Measurements from ENCODE around the gene KIF5C. TPM values are rescaled to one million over a fixed set of nuclear protein-coding genes. Genes with fewer than 3 reads are reported as not detected.

KIF5C gene
- polyA plus RNA-seq, 1 donor (not counting 4 experiments of a cell fraction or from before 2014, with no cell fraction given) = 0.03 TPM

DNA sequence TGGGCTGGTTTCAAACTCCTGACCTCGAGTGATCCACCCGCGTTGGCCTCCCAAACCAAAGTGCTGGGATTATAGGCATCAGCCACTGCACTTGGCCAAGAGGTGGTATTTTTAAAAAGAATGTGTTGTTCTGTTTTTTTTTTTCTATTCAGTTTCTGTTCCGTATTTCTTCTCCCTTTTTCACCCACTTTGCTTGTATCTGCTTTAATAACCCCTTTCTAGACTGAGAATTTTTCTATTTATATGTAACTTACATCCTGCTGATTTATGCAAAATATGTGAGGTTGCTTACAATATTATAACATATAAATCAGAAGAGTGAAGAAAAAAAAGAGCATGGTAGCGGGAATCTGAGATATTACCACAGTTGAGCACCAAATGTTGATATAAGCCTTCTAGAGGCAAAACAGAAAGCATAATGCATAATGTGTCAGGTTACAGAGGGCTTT lies 146.3 kb downstream of the KIF5C start:
- no peak for TF ChIP-seq EZH2 (IDR thresholded peaks at IDR 0.05; ENCODE audit: low read length)
- TF ChIP-seq, protein P1, sequence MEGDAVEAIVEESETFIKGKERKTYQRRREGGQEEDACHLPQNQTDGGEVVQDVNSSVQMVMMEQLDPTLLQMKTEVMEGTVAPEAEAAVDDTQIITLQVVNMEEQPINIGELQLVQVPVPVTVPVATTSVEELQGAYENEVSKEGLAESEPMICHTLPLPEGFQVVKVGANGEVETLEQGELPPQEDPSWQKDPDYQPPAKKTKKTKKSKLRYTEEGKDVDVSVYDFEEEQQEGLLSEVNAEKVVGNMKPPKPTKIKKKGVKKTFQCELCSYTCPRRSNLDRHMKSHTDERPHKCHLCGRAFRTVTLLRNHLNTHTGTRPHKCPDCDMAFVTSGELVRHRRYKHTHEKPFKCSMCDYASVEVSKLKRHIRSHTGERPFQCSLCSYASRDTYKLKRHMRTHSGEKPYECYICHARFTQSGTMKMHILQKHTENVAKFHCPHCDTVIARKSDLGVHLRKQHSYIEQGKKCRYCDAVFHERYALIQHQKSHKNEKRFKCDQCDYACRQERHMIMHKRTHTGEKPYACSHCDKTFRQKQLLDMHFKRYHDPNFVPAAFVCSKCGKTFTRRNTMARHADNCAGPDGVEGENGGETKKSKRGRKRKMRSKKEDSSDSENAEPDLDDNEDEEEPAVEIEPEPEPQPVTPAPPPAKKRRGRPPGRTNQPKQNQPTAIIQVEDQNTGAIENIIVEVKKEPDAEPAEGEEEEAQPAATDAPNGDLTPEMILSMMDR (optimal IDR thresholded peaks at IDR 0.05 in 1 of 3, IDR thresholded peaks at IDR 0.05 in 1 of 3, conservative IDR thresholded peaks at IDR 0.05 in 1 of 3; ENCODE audit: extremely low read depth in 1 of 3, insufficient read depth in 2 of 3, low read length in 3 of 3) = no peak
- H3K9me1 ChIP-seq (ENCODE audit: control insufficient read depth, extremely low read depth, insufficient read depth, low read length) = no peaks in the 10 kb centered on the region
- H3K27me3 ChIP-seq (ENCODE audit: control insufficient read depth, extremely low read depth, insufficient read depth, low read length) = no peaks in the 10 kb centered on the region
- dilution Hi-C loops (cut with MboI; ENCODE audit: extremely low pct_ligation_motif_present, low sequenced_read_pairs) = loop anchor here (10.0 kb wide), 1 partner anchor 544 kb away; no protein-coding TSS in a partner anchor
- no peak for FAIRE-seq
- no peak overlapping the region for H3K27ac ChIP-seq (ENCODE audit: control insufficient read depth, insufficient read depth, low read length)
- no peaks in the 10 kb centered on the region for H3K36me3 ChIP-seq (ENCODE audit: control insufficient read depth in 2 of 2, extremely low read depth in 1 of 2, insufficient read depth in 2 of 2, low read length in 2 of 2)
- no peak for DNase-seq (ENCODE audit: low read depth, low spot score)
- no peaks in the 10 kb centered on the region for H4K20me1 ChIP-seq (ENCODE audit: control insufficient read depth, extremely low read depth, insufficient read depth, low read length)
- no peak overlapping the region for H3K4me3 ChIP-seq (ENCODE audit: control insufficient read depth in 2 of 3, extremely low read depth in 1 of 3, insufficient read depth in 2 of 3, low read depth in 1 of 3, low read length in 3 of 3)
- no peak overlapping the region for H3K4me2 ChIP-seq (ENCODE audit: control insufficient read depth, extremely low read depth, insufficient read depth, low read depth, low read length)
- H2AFZ ChIP-seq (ENCODE audit: control insufficient read depth, low read length) = no peak overlapping the region
- no peaks in the 10 kb centered on the region for H3K9me3 ChIP-seq (ENCODE audit: control insufficient read depth, low read depth, low read length)
- H3K79me2 ChIP-seq (ENCODE audit: control insufficient read depth, insufficient read depth, low read length) = no peaks in the 10 kb centered on the region
- no peak overlapping the region for H3K9ac ChIP-seq (ENCODE audit: control insufficient read depth, extremely low read depth, insufficient read depth, low read length)
- H3K4me1 ChIP-seq (ENCODE audit: control insufficient read depth, extremely low read depth, insufficient read depth, low read length) = no peaks in the 10 kb centered on the region

DNA sequence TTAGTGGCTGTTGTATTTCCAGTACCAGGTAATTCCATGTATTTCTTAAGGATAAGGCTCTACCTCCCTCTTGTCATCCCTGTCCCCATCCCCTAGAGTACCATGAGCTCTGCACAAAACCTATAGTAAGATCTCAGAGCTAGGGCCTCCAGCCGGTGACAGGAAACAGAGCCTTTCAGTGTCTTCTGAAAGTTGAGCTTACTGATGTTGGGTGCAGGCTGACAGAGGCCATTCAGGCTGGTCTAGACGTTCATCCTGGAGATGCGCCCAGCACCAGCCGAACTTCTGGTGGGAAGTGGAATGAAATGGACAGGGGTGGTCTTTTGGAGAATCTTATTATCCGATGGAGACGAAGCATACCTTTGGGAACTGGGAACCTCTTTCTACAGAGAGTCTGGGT lies 146.7 kb downstream of the KIF5C start:
- dilution Hi-C loops (cut with MboI; ENCODE audit: extremely low pct_ligation_motif_present, low sequenced_read_pairs) = loop anchor here (10.0 kb wide), 1 partner anchor 543 kb away; no protein-coding TSS in a partner anchor
- Histone ChIP-seq H3K9ac (ENCODE audit: control insufficient read depth, extremely low read depth, insufficient read depth, low read length) (no peak overlapping the region), H2AFZ (ENCODE audit: control insufficient read depth, low read length) (no peak overlapping the region), H3K9me1 (ENCODE audit: control insufficient read depth, extremely low read depth, insufficient read depth, low read length) (no peaks in the 10 kb centered on the region), H3K4me3 (ENCODE audit: control insufficient read depth in 2 of 3, extremely low read depth in 1 of 3, insufficient read depth in 2 of 3, low read depth in 1 of 3, low read length in 3 of 3) (no peak overlapping the region), H3K79me2 (ENCODE audit: control insufficient read depth, insufficient read depth, low read length) (no peaks in the 10 kb centered on the region), H3K4me2 (ENCODE audit: control insufficient read depth, extremely low read depth, insufficient read depth, low read depth, low read length) (no peak overlapping the region), H3K36me3 (ENCODE audit: control insufficient read depth in 2 of 2, extremely low read depth in 1 of 2, insufficient read depth in 2 of 2, low read length in 2 of 2) (no peaks in the 10 kb centered on the region), H3K27me3 (ENCODE audit: control insufficient read depth, extremely low read depth, insufficient read depth, low read length) (no peaks in the 10 kb centered on the region), H4K20me1 (ENCODE audit: control insufficient read depth, extremely low read depth, insufficient read depth, low read length) (no peaks in the 10 kb centered on the region), H3K27ac (ENCODE audit: control insufficient read depth, insufficient read depth, low read length) (no peak overlapping the region), H3K9me3 (ENCODE audit: control insufficient read depth, low read depth, low read length) (no peaks in the 10 kb centered on the region), H3K4me1 (ENCODE audit: control insufficient read depth, extremely low read depth, insufficient read depth, low read length) (no peaks in the 10 kb centered on the region)
- TF ChIP-seq, protein P1 (optimal IDR thresholded peaks at IDR 0.05 in 1 of 3, IDR thresholded peaks at IDR 0.05 in 1 of 3, conservative IDR thresholded peaks at IDR 0.05 in 1 of 3; ENCODE audit: extremely low read depth in 1 of 3, insufficient read depth in 2 of 3, low read length in 3 of 3) = no peak
- no peak for TF ChIP-seq EZH2 (IDR thresholded peaks at IDR 0.05; ENCODE audit: low read length)
- DNase-seq (ENCODE audit: low read depth, low spot score) = no peak
- FAIRE-seq = no peak
